Activated CD4-positive, CD25-positive, alpha-beta regulatory T cell (primary cell): ENCODE results near the gene ZNF662.
A peak's percentile ranks its signal among the peaks of the same experiment; 100 is the strongest.
"Not testable (repeated sequence)": the region's sequence is repeated elsewhere in the genome, so short reads cannot be mapped to it uniquely, and the experiment has no call there.

Experiments used
- DNase-seq, 4 experiments: peaks; one replicate each; lab custom pipeline; 2025; lab: John Stamatoyannopoulos, UW

Gene ZNF662

DNA sequence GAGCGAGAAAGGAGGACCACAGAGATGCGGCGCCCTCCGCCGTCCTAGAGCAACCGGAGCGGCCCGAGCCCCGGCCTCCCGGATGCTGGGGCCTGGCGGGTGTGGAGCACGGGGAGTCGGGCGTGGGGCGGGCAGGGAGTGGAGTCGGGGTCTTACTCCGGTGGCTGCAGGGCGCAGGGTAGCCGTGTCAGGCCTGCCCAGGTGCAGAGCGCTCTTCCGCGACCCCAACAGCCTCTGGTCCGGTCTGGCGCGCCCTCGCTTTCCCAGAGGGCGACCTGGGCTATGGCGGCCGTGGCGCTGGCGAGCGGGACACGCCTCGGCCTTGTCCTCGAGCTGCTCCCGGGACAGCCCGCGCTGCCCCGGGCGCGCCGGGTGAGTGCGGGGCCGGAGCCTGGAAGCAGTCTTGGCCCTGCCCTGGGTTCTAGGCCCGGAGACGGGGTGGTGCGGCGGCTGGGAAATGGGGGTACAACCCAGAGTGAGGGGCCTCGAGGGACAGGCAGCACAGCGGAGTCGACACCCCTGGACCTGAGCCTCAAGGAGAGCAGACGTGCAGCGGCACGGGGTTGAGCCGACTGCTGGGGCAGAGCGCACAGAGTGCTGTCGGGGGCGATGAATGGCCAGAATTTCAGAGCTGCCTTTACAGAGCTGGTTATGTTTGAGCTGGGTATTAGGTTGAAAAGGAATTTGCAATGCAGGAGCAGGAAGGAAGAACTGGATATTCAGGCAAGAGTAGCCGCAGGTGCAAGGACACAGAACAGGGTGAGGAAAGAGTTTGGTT is at the start of gene ZNF662:
Gene ZNF662, plus strand, starts transcription at position 73 of the 778 bp plus-strand sequence. CDS start 1,973 bp downstream, outside the sequence.
- DNase-seq = peak in 3 of 4 experiments; percentile 3 to 17 (median 6)

DNA sequence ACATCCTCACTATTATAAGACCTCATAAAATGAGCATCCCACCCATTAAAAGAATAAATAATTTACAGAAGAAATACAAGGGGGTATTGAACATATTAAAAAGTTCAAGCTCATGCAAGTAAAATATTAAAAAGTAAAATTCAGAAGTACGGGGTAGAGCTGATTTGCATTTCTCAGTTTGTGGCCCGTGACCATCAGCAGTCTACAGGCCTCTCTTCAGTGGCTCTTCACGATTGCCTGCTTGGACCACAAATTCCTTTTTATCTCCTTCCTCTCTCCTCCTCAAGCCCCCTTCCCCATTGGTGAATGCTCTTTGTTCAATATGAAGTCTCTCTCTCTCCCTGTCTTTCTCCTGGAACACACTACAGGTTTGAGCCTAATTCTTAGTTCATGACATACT is 49.4 kb upstream of the ZNF662 start:
- no peak for DNase-seq

DNA sequence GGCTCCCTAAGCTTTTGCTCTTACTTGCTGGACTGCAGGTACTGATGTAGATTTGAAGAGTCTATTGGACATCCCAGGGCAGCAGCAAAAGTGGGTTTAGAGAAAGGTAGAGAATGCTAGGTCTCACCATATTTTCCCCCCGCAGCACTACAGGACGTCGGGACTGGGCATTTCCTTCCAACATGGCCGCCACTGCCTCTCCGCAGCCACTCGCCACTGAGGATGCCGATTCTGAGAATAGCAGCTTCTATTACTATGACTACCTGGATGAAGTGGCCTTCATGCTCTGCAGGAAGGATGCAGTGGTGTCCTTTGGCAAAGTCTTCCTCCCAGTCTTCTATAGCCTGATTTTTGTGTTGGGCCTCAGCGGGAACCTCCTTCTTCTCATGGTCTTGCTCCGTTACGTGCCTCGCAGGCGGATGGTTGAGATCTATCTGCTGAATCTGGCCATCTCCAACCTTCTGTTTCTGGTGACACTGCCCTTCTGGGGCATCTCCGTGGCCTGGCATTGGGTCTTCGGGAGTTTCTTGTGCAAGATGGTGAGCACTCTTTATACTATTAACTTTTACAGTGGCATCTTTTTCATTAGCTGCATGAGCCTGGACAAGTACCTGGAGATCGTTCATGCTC is 41.5 kb upstream of the ZNF662 start:
- no peak for DNase-seq

DNA sequence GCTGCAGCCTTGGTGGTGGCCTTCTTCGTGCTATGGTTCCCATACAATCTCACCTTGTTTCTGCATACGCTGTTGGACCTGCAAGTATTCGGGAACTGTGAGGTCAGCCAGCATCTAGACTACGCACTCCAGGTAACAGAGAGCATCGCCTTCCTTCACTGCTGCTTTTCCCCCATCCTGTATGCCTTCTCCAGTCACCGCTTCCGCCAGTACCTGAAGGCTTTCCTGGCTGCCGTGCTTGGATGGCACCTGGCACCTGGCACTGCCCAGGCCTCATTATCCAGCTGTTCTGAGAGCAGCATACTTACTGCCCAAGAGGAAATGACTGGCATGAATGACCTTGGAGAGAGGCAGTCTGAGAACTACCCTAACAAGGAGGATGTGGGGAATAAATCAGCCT is 40.7 kb upstream of the ZNF662 start:
- DNase-seq = no peak

DNA sequence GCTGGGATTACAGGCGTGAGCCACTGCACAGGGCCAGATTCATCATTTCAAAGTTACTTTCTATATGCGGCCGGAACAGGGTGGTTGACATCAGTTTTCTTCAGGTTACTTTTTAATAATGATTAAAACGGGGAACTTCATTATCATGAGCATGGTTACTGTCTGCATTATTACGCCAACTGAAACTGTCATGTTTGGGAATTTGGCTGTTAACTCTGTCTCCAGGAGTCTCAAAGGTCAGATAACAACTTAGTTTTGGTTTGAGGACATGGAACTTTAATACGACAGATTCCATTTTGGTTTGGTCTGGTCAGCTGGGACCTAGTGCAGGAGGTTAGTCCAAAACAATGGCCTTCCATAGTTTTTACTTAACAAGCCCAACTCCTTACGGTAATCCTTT is 38.8 kb upstream of the ZNF662 start:
- DNase-seq = no peak

DNA sequence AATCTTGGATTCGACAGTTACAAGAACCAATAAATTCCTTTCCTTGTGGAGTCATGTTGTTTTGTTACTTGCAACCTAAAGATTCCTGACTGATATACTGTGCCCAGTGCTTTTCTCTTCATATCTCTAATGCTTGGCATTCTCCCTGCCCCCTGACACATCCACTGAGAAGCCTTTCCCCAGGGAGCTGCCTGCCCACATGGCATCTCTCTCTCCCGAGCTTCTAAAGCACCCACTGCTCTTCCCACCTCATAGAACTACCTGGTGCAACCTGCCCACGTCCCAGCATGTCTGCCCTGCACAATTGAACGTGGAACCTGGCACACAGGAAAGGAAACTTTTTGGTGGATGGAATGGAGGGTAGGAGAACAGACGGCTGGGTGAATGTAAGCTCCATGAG is 37.1 kb upstream of the ZNF662 start:
- DNase-seq = no peak

DNA sequence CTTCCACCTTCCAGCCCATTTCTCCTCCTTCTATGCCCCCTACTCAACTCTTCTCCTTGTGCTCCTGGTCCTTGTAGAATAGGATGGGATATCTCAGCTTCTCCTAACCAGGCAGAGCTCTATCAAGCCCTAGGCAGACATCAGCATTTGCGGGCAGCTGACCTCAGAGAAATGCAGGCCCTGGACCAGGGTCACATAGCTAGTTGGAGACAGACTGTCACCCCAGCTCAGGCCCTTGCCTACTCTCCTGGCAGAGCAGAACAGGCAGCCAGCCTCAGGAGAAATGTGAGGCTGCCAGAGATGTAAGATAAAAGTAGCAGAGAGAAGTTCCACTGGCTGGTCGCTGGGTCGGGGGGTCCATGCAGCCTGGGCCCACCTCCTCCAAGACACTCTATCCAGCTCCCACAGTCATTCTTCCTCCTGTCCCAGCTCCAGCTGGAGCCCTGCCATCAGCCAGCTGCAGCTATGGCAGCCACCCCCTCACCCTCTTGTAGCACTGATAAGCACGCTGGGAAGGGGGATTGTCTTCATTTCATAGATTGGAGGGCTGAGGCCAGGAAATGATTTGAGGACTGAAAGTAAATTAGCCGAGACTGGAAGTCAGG is 34.2 kb upstream of the ZNF662 start:
- no peak for DNase-seq

DNA sequence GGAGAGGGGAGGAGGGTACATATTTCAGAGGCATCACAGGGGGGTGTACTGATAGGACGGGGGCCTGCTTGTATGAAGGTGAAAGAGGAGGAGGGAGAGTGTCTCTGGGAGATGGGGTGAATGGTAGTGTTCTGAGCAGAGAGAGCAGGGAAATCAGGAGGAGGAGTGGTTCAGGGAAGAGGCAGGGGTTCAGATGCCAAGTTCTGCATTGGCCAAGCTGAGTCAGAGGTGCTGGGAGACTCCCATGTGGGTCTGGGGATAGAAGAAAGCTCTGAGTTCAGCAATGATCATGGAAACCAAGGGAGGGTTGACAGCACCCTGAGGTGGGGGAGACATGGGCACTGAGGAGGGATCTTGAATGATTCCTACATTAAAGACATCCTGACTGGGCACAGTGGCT is 33.2 kb upstream of the ZNF662 start:
- DNase-seq = no peak

DNA sequence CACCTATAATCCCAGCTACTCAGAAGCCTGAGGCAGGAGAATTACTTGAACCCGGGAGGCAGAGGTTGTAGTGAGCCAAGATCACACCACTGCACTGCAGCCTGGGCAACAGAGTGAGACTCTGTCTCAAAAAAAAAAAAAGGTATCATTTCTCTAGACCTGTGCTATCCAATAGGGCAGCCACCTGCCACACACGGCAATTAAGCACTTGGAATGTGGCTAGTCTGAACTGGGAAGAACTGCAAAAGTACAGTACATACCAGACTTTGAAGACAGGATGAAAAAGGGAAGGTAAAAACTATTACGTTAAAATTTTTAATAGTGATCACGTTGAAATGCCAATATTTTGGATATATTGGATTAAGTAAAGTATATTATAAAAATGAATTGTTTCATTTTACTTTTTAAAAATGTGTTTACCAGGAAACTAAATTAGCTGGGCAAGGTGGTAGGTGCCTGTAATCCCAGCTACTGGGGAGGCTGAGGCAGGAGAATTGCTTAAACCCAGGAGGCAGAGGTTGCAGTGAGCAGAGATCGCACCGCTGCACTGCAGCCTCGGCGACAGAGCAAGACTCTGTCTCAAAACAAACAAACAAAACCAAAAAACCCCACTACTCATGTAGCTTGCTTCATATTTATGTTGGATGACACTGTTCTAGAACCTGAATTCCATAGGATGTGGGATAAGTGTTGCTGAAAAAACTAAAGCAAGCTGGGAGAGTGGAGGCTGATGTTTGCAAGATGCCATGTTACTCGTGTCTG is 32.5 kb upstream of the ZNF662 start:
- DNase-seq = no peak

DNA sequence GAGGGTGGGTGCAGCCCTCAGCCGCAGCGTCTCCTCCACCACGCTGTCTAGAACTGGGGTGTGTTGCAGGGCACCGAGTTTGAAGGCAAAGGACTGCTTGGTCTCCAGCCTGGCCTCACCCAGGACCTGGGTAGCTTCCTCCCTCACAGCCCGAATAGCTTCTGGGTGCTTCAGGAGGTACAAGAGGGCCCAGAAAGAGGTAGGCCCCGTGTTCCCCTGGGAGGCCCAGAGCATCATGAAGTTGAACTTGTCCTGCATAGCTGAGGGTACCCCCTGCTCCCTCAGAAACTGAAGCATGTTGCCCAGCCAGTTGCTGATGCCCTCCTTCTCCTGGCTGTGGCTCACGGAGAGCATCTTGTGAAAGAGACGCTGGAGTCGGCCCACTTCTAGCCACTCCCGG is 31.2 kb upstream of the ZNF662 start:
- DNase-seq = no peak

DNA sequence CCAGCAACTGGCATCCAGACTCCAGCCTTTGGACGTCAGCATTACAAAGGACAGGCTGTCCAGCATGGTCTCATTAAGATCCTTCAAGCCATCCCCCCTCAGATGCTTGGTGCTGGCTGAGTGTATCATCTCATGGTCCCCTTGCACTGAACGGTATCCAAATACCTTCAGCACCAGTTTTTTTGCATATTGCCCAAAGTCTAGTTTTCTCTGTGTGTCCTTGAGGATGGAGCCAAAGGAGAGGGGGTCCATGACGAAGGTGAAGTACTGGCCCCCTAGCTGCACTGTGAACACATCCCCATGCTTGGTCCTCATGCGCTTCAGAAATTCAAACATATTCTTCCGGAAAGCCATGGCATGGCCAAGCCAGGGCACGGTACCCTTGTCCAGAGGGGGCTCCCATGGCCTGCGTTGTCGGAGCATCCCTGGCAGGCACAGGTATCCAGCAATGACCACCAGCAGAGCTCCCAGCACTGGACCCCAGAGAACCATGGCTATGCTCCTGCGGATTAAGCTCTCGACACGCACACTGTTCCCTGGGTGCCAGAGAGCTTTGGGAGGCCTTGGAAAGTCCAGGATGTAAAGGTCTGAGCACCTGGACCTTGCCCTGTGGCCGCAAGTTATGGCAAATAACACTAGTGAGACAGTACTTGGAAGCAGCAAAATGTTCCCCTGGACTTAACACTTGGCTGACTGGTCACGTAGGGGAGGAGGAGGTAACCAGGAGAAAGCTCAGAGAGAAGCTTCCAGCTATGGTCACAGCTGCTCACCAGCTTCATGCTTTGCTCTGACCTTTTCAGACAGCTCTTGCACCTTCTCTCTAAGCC is 30.4 kb upstream of the ZNF662 start, which contains the start of gene CYP8B1:
Gene CYP8B1, minus strand, starts transcription at position 555 of the 827 bp plus-strand sequence. Its CDS starts 63 bp downstream, at position 492.
- DNase-seq = no peak

DNA sequence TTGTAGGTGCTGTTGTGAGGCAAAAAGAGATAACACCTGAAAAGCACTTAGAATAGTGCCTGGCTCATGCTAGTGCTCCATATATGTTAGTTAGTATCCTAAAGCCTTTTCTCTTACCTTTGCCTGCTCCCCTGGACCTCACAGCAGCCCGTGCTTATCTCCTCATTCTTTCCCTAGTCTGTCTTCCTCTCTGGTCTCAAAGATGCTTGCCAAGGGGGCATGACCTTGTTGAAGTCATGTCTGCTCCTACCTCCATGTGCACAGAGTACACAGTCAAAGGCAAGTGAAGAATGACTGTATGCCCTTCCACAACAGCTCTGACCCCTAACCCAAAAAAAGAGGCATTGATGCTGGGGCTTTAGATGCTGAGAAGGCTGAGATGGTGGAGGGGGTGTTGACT is 29.5 kb upstream of the ZNF662 start:
- DNase-seq = no peak

DNA sequence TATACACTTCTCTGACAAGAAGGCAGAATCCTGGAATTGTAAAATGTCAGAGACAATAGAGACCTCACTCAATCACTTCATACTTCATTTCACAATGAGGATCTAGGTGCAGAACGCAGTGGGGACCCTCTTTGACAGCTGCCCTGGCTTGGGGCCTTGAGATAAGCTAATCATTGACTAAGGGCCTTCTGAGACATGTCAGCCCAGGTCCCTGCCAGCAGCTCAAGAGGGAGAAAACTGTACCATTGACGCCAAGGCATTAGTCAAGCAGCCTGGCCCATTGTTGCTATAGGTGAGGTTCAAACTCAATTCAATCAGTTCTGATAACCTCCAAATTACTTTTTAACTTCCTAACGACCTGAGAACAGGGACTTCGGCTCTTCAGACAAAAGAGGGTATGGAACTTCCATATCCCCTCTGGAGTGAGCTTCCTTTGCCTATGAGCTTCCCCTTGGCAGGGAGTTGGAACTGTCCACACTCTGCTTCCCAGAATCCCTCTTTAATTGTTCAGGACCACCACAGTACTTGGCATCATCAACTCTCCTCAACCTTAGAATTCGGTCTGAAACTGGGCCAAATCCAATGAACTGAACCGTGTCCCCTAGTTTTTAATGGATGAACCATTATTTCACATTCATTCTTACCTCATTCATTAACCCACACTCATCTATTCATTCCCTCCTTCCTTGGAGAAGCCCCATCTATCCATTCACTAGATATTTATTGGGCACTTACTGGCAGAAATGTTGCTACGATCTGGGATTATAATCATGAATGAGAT is 28.8 kb upstream of the ZNF662 start:
- no peak for DNase-seq

DNA sequence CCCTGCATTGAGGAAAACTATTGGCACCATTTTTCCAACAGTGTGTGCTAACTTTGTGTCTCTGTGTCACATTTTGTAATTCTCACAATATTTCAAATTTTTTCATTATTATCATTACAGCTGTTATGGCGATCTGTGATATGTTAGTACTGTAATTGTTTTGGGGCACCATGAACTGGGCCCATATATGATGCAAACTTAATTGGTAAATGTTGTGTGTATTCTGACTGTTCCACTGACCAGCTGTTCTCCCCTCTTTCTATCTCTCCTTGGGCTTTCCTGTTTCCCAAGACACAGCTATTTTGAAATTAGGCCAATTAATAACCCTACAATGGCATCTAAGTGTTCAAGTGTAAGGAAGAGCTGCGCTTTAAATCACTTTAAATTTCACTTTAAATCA is 28.1 kb upstream of the ZNF662 start:
- no peak for DNase-seq

DNA sequence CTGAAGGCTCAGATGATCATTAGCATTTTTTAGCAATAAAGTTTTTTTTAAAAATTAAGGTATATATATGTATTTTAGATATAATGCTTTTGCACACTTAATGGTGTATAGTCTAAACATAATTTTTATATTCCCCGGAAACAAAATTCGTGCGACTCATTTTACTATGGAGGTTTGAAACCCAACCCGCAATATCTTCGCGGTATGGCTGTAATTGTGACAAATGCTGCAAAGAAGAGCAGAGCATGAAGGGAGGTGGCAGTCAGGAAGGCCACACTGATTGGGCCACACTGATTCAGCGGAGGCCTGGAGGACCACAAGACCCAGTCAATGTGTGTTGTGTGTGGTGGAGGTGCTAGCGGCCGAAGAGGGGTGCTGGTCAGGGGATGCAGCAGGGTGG is 25.8 kb upstream of the ZNF662 start:
- no peak for DNase-seq

DNA sequence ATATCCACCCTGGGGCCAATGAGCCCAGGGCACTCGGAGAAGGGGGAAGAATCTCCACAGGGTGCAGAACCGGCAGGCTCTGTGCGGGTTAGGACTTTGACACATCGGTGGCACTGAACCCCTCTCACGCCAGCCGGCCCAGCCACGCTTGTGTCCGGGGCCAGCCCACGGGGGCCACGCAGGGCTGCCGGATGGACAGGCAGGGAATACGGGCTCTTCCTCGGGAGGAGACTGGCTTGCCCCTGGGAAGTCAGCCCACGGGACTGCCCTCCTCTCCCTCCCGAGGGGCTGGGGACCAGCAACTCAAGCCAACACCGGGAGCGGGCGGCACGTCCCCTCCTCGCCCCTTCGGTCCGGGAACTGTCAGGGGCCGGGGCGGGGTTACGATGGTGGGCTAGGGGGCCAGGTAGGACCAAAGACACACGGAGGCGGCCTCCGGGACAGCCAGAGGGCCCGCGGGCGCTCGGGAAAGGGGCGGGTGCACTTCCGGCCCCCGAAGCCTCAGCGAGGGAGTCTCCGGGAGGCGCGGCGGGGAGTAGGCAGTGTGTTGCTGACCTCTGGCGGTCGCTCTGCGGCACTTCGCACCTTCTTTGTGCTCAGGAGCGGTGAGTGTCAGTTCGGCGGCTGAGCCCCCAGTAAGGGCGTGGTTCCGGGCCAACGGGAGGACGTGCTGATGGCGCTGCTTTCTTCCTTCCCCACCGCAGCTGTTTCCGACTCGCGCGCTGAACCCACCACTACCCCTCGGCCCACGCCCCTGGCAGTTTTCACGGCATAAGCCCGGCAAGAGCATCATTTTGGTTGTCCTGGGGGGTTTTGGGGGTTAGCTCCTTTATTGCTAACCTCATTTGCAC is 25.1 kb upstream of the ZNF662 start:
- DNase-seq = peak; percentile 68 to 84 (median 74)

DNA sequence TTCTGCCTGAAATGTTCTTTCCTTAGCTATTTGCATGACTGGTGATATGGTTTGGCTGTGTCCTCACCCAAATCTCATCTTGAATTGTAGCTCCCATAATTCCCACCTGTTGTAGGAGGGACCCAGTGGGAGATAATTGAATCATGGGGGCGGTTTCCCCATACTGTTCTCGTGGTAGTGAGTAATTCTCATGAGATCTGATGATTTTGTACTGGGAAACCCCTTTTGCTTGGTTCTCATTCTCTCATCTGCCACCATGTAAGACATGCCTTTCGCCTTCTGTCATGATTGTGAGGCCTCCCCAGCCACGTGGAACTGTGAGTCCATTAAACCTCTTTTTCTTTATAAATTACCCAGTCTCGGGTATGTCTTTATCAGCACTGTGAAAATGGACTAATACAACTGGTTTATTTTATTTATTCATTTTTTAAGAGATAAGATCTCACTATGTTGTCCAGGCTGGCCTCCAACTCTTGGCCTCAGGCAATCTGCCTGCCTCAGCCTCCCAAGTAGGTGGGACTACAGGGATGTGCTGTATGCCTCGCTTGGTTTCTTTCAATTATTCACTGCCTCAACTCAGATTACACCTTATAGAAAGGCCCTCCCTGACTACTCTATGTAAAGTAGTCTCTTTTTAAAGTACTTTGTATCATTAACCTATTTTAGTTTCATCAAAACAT is 22.6 kb upstream of the ZNF662 start:
- DNase-seq = not testable (repeated sequence)

DNA sequence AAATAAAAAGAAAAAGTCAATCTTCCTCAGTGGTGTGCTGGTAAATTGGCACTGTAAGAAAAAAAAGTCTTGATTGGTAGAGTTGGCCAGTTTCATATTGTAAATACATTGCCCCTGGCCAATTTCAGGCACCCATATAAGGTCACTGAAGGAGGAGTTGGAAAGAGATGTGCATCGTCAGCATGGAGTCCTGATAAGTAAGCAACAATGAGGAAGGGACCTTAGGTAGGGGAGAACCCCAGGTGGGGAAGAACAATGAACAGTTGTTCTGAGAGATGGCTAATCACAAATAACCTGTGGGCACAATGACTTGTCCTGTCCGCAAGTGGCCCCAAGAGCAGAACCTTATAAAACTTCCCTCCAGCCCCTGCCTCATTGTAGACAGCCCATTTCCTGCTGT is 21.6 kb upstream of the ZNF662 start:
- DNase-seq = no peak

DNA sequence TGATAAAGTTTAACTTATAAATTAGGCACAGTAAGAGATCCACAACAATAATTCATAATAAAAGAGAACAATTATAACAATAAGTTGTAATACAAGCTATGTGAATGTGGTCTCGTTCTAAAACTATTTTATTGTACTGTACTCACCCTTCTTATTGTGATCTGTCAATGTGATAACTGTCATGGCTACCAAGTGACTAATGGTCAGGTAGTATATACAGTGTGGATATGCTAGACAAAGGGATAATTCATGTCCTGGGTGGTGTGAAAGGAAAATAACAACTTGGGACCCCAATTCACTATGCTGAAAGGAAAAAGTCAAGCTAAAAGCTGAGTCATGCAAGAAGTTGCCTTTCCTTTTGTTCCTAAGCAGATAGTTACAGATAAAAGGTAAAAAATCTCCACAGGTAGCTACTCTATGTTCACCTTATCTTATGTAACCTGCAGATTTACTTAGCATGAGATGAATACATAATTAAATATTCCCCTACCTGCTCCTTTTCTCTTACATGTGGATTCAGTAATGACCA is 19.6 kb upstream of the ZNF662 start:
- DNase-seq = no peak
